Activated effector memory CD4-positive, alpha-beta T cell treated with Interleukin-2 at 50 U/mL for 16 hours (primary cell): ENCODE results near the gene MRPL17.

ENCODE experiments used
- DNase-seq: peaks from one replicate; pipeline ENCODE4 v3.0.0-alpha.2; 2020

The MRPL17 gene

DNA sequence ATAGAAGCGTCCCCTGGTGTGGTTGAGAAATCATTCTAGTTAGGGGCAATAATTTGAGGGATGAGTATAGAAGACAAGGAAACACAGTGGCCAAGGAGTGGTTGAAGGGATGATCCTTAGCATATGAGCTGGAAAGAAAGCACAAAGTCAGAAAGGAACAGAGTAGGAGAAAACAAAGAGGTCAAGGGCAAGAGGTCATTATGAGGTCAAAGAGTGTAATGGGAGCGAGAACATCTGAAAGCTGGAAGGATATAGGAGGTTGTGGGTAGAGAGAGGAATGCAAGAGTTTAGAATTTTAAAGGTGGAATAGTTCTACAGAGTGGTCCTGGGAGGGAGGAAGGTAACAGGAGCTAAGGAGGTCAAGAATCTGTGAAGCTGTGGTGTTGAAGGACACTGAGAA lies 29.5 kb downstream of the MRPL17 start:
- no peak for DNase-seq

DNA sequence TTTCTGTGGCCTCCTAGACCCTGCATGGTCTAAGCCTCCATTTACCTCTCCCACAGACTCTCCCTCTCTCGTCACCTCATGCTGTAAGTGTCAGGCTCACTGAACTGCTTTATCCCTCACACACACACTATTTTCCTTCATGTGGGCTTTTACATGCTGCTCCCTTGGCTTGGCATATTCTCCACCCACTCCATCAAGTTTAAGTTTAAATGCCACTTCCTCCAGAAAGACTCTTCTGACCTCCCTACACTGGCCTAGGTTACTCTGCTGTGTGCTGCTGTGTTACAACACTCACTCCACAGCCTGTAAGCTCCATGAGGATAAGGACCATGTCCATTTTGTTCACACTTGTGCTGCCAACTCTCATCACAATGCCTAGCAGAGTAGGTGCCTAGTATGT lies 30.0 kb downstream of the MRPL17 start:
- DNase-seq, result no peak

DNA sequence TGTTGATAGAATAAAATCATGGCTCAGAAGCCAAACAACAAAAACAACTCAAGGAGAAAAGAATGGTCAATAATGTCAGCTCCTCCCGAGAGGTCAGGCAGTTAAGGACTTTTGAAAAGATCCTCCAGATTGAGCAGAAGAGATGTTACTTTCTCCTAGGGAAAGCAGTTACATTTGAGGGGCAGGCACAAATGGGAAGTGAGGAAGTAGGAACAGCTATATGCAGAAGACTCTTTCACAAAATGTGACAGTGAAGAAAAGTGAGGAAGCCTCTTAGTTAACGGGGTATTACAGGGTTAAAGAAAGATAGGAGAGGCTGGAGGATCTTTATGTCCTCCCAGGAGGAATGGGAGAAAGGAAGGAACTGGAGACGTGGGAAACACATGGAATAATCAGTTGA lies 31.0 kb downstream of the MRPL17 start:
- no peak for DNase-seq

DNA sequence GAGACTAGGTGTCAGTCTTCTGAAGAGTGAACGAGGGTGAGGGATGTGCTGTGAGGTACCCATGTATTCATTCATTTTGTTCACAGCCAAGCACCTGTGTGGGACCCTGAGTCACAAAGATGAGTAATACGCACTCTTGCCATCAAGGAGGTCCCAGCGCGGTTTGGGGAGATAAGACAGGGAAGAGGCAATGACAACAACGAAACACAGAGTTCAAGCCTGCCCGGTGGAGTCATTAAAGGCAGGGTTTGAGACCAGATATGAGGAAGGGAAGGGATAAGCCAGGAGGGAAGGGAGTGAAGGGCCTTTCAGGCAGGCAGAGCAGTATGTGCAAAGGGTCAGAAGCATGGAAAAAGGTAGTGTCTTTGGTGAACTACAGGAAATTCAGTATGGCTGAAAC lies 32.2 kb downstream of the MRPL17 start:
- no peak for DNase-seq

DNA sequence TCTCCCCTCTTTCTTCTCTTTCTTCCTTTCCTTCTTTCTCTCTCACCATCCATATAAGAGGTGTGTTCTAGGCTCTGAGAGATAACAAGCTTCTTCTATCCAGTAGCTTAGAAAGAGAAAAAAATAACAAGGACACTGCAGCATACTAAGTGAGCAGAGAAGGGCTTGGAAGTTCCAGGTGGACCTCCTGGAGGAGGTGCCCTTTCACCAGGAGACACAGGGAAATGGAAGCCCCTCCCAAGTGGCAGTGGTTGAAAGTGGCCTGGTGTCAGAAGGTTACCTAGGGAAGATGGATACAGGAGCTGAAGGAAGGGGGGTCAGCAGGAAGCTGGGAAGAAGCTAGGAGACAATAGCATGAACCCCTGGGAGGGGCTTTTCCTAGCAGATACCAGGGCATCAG lies 33.0 kb downstream of the MRPL17 start:
- no peak for DNase-seq

DNA sequence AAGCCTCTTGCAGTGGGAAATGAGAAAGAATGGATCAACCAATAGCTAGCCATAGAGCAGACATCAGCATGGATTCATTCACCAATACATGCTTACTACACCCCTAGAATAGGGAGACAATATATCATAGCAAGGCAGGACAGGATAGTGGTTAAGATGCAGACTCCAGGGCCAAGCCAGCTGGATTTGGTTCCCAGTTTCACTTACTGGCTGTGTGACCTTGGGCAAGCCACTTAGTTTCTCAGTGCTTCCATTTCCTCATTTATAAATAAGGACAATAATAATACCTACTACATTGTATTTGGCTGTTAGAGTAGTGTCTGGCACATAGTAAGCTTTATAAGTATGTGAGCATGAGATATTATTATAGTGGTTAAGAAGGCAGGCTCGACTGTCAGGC lies 34.6 kb downstream of the MRPL17 start:
- no peak for DNase-seq

DNA sequence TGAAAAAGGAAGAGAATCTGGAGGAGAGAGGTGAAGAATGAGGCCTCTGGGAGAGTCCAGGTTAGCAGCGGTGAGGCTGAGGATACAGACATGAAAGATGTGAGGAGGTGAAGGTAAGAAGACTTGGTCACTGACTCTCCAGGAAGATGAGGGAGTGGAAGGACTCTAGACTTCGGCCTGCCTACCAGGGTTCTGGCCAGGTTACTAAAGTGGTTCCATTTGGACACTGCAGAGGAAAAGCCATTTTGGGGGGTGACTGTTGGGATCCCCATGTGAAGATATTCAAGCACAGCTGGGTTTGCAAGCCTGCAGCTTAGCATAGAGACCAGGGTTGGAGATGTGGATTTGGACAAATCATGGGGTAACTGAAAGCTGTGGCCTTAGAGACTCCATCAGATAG lies 35.3 kb downstream of the MRPL17 start:
- no peak for DNase-seq

DNA sequence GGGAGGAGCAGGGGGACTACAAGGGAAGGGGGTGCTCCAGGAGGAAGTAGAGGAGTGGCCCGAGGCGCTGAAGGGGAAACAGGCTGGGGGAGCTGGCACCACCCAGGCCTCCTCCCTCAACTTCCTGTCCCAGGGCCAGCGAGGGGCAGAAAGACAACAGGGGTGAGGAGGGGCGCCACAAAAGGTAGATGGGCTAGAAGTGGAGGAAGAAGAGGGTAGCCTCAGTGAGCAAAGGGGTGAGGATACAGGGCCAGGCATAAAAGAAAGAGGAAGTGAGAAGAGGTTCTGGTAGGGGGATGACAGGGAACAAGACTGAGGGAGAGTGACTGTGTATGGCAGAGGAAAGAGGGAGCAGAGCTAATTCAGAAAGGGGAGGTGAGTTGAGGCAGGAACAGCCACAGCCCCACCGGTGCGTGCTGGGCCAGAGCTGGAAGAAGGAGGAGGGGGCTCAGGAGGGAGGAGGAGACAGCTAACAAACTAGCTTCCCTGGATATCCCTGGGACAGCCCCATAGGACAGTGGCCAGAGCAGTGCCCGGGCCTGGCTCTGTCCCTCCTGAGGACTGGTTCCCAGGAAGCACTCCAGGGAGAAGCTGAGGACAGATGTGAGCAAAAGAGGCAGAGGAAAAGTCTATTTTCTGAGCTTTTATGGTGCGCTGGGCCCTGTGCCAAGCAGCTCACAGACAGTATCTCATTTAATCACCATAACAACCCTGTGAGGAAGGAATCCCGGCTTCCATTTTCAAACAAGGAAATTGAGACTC lies 36.0 kb downstream of the MRPL17 start:
- no peak for DNase-seq

DNA sequence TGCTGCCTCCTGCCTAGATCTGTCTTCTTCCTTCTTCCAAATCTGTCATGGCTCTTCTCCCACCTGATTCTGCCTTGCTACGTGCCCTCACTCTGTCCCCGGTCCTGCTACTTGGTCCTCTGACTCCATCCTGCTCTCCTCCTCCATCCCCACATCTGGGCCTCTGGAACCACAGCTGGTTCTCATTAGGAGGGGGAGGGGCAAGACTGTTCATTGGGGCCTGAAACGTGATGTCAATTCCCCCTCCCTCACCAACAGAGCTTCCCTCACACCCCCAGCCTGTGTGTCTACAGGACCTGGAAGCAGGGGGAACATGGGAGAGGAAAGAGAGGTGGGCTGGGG lies 36.6 kb downstream of the MRPL17 start:
- DNase-seq, result no peak

DNA sequence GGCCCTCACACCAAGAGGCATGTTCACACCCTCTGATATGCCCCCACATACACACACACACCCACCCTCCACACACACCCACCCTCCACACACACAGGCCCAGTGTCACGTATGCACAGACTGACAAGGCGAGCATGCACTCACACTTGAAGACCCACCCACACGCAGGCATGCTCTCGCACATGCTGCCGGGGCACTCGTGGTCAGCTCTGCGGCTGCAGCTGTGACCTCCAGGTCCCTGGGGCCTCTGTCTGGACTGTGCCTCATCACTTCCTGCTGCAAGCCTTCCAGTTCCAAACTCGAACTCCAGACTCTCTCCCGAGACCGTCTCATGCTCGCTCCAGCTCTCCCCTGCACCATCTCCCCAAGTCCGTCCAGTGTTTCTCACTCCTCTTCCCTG lies 37.1 kb downstream of the MRPL17 start:
- DNase-seq, result no peak

DNA sequence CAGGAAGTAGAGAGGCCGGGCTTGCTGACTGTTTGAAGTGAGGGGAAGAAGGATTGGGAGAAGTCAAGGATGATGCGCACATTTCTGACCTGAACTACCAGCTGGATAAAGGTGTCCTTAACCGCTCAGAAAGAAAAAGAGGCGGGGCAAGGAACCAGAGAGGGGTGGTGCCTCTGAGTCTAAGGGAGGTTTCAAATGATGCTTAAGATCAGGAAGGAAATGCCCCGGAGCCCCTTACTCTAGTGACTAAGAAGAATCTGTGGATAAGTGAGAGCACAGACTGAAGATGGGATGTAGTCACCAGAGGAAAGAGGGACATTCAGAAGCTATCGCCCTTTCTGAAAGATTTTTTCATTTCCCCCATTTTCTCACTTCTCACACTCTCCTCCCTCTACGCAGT lies 40.2 kb downstream of the MRPL17 start:
- DNase-seq, result no peak

DNA sequence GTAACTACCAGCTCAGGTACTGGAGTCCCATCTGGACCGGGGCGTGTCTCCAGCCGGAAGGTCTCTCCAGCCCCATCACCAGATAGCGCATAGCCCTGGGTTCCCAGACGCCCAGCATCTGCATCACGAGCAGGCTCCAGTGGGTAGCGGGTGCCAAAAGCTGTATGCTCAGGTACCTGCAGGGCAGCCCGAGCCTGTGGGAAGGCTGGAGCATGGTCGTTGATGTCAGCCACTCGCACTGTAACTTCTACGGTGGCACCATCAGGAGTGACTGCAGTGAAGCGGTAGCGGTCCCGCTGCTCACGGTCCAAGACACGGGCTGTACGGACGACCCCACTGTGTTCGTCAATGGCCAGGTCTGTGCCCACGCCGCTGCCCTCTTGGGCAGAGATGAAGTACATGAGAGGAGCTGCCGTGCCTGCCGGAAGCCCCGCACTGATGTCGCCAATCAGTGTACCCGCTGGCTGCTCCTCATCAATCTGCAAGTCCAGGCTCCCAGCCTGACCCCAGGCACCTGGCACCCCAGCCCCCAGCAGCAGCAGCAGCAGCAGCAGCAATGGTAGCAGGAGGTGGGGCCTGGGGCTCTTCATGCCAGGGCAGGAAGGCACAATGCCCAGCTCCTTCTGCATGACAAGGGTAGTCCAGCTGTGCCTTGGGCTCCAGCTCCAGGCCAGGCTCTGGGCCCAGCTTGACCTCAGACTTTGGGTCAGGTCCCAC lies 42.0 kb downstream of the MRPL17 start:
- DNase-seq, result no peak

DNA sequence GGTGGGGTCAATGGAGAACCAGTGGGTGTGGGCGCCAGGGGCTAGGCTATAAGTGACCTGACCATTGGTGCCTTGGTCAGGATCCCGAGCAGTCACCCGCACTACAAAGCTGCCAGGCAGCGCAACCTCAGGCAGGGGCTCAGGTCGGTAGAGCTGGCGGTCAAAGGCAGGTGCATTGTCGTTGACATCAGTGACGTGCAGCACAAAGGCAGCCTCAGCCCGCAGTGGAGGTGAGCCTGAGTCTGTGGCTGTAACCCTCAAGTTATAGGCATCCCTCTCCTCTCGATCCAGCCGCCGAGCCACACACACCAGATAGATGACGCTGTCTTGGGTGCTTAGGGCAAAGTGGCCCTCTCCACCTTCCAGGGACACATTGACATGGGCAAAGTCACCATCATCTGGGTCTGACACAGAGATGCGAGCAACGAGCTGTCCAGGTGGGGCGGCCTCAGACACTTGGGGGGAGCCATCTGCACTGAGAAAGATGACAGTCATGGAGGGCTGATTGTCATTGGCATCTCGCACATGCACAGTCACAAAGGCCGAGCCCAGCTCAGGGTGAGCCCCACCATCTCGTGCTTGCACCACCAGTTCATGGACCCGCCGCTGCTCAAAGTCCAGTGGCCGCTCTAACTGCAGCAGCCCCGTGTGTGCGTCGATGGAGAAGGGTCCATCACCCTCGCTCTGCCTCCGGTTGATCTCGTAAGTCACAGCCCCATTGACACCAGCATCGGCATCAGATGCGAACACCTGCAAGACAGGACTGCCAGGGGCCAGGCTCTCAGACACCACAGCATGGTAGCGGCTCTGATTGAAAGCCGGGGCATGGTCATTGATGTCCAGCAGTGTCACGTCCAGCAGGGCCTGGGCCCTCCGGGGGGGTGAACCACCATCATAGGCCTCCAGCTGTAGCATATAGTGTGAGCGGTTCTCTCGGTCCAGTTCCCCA lies 42.8 kb downstream of the MRPL17 start:
- DNase-seq, result no peak

DNA sequence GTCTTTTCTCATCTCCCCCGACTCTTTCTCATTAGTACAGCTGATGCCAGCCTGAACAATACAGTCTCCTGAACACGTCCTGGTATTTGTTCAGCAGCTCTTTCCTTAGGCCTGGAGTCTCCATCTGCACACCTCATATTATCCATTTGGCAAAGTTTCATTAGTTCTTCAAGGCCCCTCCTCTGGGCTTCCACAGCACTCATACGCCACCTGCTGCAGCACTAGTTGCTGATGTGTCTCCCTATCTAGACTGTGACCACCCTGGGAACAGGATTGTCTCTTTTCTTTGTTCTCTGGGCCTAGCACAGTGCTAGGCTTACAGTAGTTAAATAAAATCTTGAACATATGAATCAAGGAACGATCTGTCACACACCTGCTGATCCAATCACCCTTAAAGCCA lies 44.7 kb downstream of the MRPL17 start:
- DNase-seq, result no peak

DNA sequence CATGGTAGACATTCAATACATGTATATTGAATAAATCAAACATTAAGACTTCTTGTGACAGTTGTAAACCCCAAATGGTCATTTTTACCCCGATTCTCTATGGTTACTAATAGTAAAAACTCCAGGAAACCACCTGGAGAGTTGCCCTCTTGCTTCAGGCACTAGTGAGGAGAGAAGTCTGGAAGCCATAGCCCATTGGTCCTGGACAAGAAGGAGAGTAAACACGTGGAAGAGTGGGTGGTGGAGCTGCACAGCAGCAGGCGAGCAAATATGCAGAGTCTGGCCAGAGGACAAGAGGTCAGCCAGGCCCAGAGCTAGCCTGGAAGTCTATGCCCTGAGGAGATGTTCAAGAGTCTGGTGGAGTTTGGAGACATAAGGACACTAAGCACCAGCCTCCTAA lies 45.3 kb downstream of the MRPL17 start:
- no peak for DNase-seq

DNA sequence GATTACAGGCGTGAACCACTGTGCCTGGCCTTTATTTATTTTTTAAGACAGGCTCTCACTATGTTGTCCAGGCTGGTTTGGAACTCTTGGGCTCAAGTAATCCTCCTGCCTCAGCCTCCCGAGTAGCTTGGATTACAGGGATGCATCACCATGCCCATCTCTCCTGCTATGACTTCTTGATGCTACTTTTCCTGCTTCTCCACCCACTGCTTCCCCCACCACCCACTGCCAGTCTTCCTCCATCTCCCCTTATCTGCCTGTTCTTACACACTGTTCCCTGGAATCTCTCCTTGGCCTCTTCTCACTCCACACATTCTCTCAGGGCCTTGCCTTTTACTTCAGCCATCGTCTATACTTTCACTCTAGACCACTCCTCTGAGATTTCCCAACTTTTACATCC lies 46.7 kb downstream of the MRPL17 start:
- DNase-seq, result no peak

DNA sequence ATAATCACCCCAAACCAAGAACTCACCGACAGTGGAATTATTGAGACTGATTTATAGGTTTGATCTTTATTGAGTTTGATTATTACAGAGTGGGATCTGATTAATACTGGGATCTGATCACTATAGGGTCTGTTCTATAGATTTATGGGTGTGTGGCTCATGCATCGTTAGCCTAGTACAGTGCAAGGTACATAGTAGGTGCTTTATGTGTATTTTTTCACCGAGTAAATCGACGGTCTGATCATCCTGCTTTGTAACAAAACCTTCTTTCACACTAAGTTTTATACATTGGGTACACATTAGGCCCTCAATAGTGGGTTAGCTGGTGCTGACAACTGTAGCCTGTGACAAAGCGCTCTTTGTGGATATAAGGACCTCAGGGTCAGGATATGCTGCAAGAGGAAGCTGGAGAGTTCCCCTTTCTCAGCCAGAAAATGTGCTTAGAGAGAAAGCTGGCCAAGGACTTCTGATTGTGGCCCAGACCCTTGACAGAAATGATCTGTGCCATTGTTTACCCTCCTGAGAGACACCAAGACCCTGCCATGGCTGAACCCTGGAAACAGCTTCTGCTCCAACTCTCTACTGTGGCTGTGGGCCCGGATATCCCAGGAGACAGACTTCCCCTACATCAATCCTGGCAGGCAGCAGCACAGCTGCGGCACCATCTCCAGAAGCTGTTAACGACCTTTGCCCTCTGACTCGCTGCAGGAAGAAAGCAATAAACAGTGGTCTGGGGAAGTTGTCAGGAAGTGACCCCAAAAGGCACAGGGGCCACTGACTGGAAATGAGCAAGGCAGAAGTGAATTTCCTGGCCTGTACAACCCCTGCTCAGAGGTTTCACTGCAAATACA lies 47.8 kb downstream of the MRPL17 start:
- DNase-seq, result no peak

DNA sequence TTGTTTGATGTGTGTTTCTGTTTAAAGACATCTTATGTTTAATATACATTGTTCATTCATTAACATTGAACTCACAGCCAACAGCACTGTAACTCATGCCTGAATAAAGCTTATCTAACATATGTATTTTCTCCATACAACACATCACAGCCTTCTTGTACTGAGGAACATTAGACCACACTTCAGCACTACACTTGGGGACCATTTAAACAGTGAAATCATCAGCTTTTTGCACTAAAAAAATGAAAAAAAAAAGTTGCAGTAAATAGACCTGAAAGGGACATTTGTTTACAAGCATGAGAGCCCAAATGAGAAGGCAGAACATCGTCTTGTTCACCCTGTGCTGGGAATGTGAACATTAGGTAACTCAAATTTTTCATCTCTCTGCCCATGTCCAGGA lies 48.6 kb downstream of the MRPL17 start:
- no peak for DNase-seq

DNA sequence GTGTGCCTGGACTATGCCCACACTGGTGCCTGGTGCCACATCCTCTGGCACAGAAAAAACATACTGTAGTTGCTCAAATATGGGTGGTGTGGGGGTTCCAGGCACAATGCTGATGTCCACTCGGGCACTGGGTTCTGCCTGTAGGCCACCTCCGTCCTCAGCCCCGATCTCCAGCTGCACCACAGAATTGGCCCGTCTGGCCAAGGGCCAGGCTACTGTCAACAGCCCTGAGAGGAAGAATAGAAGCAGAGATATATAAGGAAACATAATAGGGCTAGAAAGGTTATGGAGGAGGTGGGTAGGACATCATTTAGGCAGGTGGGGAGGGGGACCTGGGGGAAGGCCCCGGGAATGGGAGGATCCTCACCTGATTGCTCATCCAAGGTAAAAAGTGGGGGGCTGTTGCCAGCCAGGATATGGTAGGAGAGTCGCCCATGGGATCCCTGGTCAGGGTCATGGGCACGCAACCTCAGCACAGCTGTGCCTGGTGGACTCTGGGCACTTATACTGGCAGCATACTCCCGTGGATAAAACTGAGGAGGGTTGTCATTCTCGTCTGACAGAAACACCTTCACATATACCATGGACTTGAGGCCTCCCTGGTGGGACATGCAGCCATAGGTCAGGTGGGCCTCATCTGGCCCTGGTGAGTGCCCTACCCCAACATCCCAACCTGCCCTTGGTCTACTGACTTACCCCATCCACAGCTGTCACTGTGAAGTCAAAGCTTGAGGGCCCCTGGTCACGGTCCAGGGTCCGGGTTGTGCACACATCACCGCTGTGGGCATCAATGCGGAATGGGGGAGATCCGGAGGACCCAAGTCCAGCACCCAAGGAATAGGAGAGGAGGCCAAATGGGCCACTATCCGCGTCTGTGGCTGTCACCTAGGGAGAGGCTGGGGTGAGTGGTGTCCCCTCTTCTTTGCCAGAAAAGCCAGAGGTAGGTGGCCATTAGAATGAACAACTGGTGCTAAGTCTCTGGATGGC lies 49.4 kb downstream of the MRPL17 start:
- DNase-seq, result no peak

DNA sequence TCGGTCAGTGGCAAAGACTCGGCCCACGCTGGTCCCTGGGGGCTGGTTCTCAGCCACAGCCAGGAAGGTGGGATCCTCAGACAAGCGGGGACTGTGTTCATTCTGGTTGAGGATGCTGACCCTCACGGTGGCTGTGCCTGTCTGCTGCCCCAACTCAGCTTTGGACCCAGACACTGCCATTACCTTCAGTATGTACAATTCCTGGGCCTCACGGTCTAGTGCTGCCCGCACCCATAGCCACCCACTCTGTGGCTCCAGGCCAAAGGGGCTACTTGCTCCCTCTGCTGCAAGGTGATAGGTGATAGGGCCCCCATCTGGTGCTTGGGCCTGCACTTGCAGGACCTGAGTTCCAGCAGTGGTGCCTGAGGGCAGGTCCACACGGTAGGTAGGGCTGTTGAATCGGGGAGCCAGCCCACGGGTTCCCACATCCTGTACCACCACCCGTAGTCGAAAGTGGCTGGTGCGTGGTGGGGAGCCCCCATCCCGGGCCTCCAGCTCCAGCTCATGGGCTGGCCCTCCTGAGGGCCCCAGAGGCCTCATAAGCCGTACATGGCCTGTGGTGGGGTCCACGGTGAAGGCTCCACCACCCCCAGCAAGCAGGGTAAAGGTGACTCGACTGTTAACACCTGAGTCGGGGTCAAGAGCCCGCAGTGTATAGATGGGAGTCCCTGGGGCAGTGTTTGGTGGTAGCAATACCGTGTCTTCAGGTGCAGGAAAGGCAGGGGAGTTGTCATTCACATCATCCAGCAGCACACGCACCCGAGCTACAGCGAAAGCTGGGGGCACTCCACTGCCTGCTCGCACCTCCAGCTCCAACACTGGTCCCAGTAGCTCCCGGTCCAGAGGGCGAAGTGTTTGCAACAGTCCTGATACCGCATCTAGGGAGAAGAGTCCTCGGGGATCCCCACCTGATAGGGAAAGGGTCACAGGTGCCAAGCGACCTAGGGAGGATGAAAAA lies 50.7 kb downstream of the MRPL17 start:
- DNase-seq, result no peak
